Spinal cord (tissue), 10 donors: Measurements from ENCODE around the gene DMWD. TPM values are rescaled to one million over a fixed set of nuclear protein-coding genes. Genes with fewer than 3 reads are reported as not detected.

Experiments used
- DNase-seq, 6 donors: peaks; one replicate each; pipeline versions ENCODE4 v3.0.0 to v3.0.0-alpha.2; 2013 to 2015; ENCODE audit warnings: low spot score in 6 of 6, low read depth in 4 of 6
- H3K27ac ChIP-seq: one replicate; pipeline ENCODE4 v1.5.1; 2013; ENCODE audit warnings: low read depth, low read length, control low read depth
- H3K27me3 ChIP-seq: one replicate; pipeline ENCODE4 v1.6.1; 2013; ENCODE audit warnings: low read length; ENCODE audit not compliant: control insufficient read depth, insufficient read depth
- H3K36me3 ChIP-seq: one replicate; pipeline ENCODE4 v1.6.1; 2013; ENCODE audit warnings: low read length; ENCODE audit not compliant: control insufficient read depth, insufficient read depth
- H3K4me1 ChIP-seq: one replicate; pipeline ENCODE4 v1.6.1; 2013; ENCODE audit warnings: low read length; ENCODE audit not compliant: control insufficient read depth, insufficient read depth
- H3K4me3 ChIP-seq: one replicate; pipeline ENCODE4 v1.5.1; 2013; ENCODE audit warnings: low read depth, low read length, control low read depth
- H3K9me3 ChIP-seq: one replicate; pipeline ENCODE4 v1.6.1; 2013; ENCODE audit warnings: low read length; ENCODE audit not compliant: control insufficient read depth, insufficient read depth
- WGBS: methylation state at CpG from one replicate; pipeline ENCODE4 v1.1.5; 2013; ENCODE audit warnings: missing lambda C conversion rate; ENCODE audit not compliant: insufficient coverage; 5-methylcytosine and 5-hydroxymethylcytosine counted together
- polyA plus RNA-seq, 2 donors: library from polyadenylated mRNA; unstranded; fragments of 120-200 nt; gene quantifications; one replicate each; pipeline ENCODE4 v1.2.1, GENCODE V29; 2013; ENCODE audit not compliant: insufficient read length in 2 of 2
- total RNA-seq, 2 donors: library from RNA; depleted of rRNA in 1 of 2; stranded (reverse); fragments of 120-200 nt in 1 of 2; fragments of >200 nt in 1 of 2; gene quantifications; one replicate each; pipeline versions ENCODE4 v1.2.3 to v1.2.4, GENCODE V29; 2013 to 2014
- donor health status: healthy.

The DMWD gene
- total and polyA plus RNA-seq, 4 donors, result 27.0 to 101 (median 62.8) TPM

DNA sequence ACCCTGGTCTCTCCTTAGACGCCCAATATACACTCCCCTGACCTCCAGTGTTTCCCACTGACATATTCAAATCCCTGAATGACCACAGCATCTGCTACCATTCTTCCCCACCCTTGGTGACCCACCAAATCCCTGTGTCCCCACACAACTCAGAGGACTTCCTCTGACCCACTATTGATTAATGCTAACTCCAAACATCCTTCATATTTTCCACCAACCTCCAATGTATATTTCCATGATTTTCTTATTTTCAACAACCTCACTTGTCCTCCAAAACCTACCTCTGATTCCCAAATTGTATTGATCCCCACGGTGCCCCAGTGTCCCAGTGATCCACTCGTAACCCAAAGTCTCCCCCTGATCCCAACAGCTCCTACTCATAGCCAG is 526 bp upstream of the DMWD start:
- H3K4me1 ChIP-seq, result peaks cover 24% of the 10 kb centered on the region
- H3K36me3 ChIP-seq, result peaks cover 31% of the 10 kb centered on the region
- DNase-seq, result no peak
- no peaks in the 10 kb centered on the region for H3K9me3 ChIP-seq
- peak overlapping the region; percentile 22 for H3K4me3 ChIP-seq
- WGBS, result 50% methylated on average over 3 of the region's 3 CpGs
- H3K27me3 ChIP-seq, result no peaks in the 10 kb centered on the region
- H3K27ac ChIP-seq, result peak overlapping the region; percentile 69

DNA sequence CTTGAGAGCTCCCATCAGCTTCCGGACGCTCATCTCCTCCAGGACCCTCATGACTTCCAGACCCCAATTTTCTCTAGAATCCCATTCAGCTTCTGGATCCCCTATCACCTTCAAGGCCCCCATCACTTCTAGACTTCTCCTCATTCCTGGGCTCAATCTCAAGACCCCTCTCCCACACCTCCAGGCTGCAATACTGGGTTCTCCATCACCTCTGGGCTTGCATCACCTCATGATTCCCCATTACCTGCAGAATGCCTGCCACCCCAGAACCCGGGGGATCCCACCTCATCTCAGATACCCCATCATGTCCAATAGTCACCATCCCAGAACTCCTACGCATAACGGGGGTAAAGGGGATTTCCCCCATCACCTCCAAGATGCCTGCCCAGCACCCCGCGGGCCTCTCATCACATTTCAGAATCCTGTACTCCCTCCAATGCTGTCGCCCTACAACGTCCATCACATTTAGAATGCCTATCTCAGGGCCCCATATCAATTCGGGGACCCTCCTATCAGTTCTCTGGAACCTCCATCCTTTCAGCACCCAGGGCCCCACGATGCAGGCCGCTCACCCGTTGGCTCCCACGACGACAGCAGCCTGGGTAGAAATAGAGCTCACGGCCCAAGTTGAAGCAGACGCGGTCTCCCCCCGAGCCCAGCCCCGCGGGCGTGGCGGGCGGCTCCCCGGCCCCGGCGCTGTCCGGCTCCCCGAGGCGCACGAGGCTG is 738 bp downstream of the DMWD start:
- H3K27ac ChIP-seq, result peak overlapping the region; percentile 25

DNA sequence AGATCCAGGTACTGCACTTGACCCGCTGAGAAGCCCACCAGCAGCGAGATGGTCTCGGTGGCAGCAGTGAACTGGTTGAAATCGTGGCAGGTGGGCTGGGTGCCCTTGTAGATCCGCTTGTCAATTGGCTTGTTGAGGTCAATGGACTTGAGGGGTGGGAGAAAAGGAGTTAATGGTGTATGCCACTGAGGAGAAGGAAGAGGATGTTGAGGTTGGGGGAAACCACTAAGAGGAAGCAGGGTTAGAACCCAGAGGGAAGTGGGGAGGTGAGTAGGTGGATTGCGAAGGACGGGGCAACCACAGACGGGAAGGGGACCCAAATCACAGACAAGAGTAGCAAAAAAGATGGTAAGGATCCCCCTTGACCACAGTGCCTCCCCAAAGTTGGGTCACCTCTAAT is 1.7 kb downstream of the DMWD start:
- no peak overlapping the region for H3K4me3 ChIP-seq
- WGBS, result 95% methylated on average over 7 of the region's 8 CpGs

More for the DNA sequence above, 738 bp downstream of the DMWD start:
- no peaks in the 10 kb centered on the region for H3K9me3 ChIP-seq
- peak overlapping the region; percentile 69 for H3K4me3 ChIP-seq
- 7% methylated on average over 31 of the region's 31 CpGs for WGBS
- peaks cover 43% of the 10 kb centered on the region for H3K36me3 ChIP-seq
- no peak for DNase-seq
- no peaks in the 10 kb centered on the region for H3K27me3 ChIP-seq
- H3K4me1 ChIP-seq, result peaks cover 24% of the 10 kb centered on the region

DNA sequence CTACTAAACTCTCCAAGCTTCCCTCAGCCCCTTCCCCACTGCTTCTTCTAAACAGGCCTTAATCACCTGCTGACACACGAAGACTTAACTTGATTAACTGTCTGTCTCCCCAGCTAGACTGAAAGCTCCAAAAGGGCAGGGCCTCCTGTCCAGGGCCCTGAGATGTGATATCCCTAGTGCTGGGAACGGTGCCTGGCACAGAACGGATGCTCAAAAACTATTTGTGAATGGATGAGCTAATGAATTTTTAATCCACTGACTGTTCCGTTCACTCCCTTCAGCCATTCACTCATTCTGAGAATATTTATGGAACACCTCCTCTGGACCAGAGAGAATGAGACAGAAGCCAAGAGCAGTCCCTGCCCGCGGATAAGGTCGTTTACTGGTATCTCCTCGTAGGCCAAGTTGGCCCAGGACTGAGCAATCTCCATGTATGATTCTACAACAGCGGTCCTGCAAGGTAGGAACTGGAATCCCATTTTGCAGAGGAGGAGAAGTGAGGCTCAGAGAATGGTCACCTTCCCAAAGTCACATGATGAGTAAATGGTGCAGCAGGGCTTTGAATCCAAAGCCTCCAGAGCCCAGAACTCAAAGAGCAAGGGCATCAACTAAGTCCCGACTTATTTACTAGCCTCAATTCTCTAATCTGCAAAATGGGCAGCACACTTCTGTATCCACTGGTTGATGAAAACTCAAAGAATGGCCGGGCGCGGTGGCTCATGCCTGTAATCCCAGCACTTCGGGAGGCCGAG is 3.4 kb downstream of the DMWD start:
- no peak for DNase-seq
- Histone ChIP-seq H3K36me3 (peaks cover 67% of the 10 kb centered on the region), H3K9me3 (no peaks in the 10 kb centered on the region), H3K27ac (no peak overlapping the region), H3K4me3 (no peak overlapping the region), H3K27me3 (no peaks in the 10 kb centered on the region), H3K4me1 (peaks cover 28% of the 10 kb centered on the region)
- 90% methylated on average over 10 of the region's 15 CpGs for WGBS

More for the DNA sequence above, 1.7 kb downstream of the DMWD start:
- H3K27ac ChIP-seq, result no peak overlapping the region
- H3K4me1 ChIP-seq, result peaks cover 24% of the 10 kb centered on the region
- no peaks in the 10 kb centered on the region for H3K9me3 ChIP-seq
- DNase-seq, result no peak
- peaks cover 52% of the 10 kb centered on the region for H3K36me3 ChIP-seq
- no peaks in the 10 kb centered on the region for H3K27me3 ChIP-seq

DNA sequence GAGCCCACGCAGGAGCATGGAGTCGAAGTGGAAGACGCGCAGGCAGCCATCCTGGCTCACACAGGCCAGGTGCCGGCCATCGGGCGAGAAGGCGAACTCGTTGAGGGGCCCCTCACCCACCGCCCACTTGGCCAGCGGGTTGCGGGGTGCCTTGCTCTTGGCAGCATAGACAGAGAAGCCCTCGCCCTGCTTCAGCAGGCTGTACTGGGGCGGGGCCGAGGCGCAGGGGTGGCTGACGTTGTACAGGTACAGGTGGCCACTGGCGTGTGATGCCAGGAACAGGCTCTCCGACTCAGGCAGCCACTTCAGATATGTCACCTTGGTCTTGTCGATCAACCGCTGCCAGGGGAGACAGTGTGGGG is 6.1 kb downstream of the DMWD start:
- H3K4me3 ChIP-seq, result no peak overlapping the region
- no peaks in the 10 kb centered on the region for H3K27me3 ChIP-seq
- no peak overlapping the region for H3K27ac ChIP-seq
- no peaks in the 10 kb centered on the region for H3K9me3 ChIP-seq
- H3K36me3 ChIP-seq, result peaks cover 91% of the 10 kb centered on the region
- peaks cover 34% of the 10 kb centered on the region for H3K4me1 ChIP-seq
- WGBS, result 94% methylated on average over 21 of the region's 21 CpGs
- no peak for DNase-seq

DNA sequence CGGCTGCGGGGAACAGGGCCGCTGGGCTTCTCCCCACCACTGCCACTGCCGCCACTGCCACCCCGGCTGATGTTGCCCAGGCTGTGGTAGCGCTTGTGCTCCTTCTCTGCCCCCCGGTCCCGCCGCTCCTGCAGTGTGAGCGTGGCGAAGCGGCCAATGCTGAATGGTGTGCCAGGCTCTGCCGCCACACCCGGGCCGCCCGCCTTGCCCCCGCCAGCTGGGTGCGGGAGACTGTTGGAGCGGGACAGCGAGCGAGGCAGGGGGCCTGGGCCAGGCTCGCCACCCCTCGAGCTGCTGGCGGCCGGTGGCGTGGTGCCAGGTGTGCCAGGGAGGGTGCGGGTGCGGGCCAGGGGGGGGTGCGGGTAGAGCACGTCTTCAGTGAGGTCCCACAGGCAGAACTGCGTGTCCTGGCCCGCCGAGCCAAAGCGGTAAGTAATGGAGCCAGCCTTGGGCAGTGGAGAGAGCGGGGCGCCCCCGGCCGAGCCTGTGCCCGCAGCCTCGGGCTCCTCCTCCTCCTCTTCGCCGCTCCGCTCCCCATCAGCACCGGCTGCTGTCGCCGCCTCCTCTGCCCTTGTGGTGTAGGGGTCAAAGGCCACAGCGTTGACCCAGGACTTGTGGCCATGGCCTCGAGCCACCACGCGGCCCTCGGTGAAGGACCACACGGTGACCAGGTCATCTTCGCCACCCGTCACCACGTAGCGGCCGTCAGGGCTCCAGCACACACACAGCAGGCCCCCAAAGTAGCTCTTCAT is 6.7 kb downstream of the DMWD start:
- Histone ChIP-seq H3K4me1 (peaks cover 36% of the 10 kb centered on the region), H3K27ac (no peak overlapping the region), H3K4me3 (no peak overlapping the region), H3K27me3 (no peaks in the 10 kb centered on the region), H3K9me3 (no peaks in the 10 kb centered on the region), H3K36me3 (peaks cover 96% of the 10 kb centered on the region)
- DNase-seq, result peak in 1 of 6 donors; percentile 0
- WGBS, result 94% methylated on average over 46 of the region's 57 CpGs

DNA sequence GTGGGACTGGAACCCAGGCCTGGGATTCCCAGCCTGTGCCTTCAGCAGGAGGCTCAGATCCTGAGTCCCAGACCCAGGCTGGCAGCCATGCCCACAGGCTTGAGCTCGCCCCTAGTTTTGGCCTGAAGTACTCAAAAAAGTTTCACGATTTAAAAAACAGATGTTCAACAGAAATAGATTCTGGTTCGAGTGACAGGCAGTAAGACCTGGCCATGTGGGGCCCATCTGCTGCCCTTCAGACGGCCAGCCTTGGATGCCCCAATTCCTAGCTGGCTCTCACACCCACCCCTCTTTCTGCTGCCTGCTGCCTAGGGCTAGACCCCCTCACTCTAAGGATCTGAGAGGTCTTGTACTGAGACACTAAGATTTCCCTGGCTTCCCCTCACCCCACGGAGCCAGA is 7.5 kb downstream of the DMWD start:
- no peak for DNase-seq
- peaks cover 41% of the 10 kb centered on the region for H3K4me1 ChIP-seq
- H3K4me3 ChIP-seq, result no peak overlapping the region
- no peak overlapping the region for H3K27ac ChIP-seq
- no peaks in the 10 kb centered on the region for H3K27me3 ChIP-seq
- H3K36me3 ChIP-seq, result peaks cover 94% of the 10 kb centered on the region
- WGBS, result 83% methylated on average over 5 of the region's 5 CpGs
- no peaks in the 10 kb centered on the region for H3K9me3 ChIP-seq

DNA sequence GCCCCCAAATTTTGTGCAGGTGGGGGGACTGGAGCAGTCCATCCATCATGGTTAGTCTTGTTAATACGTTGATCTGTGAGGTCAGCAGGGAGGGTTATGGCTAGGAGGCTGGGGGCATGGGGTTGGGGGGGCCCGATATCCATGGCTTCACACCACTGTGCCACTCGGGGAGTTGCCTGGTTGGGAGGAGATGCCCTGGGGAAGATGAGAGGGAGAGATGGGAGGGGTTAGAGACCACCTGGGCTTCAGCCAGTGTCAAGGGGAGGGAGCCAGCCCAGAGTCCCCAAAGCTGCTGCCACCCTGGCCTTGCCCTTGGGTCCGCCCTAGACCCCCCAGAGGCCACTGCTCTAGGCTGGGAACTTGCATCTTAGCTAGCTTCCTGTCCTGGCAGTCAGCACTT is 8.5 kb downstream of the DMWD start:
- Histone ChIP-seq H3K4me1 (peaks cover 51% of the 10 kb centered on the region), H3K36me3 (peaks cover 91% of the 10 kb centered on the region), H3K9me3 (no peaks in the 10 kb centered on the region), H3K4me3 (no peak overlapping the region), H3K27me3 (no peaks in the 10 kb centered on the region), H3K27ac (no peak overlapping the region)
- 80% methylated on average over 3 of the region's 4 CpGs for WGBS
- no peak for DNase-seq

DNA sequence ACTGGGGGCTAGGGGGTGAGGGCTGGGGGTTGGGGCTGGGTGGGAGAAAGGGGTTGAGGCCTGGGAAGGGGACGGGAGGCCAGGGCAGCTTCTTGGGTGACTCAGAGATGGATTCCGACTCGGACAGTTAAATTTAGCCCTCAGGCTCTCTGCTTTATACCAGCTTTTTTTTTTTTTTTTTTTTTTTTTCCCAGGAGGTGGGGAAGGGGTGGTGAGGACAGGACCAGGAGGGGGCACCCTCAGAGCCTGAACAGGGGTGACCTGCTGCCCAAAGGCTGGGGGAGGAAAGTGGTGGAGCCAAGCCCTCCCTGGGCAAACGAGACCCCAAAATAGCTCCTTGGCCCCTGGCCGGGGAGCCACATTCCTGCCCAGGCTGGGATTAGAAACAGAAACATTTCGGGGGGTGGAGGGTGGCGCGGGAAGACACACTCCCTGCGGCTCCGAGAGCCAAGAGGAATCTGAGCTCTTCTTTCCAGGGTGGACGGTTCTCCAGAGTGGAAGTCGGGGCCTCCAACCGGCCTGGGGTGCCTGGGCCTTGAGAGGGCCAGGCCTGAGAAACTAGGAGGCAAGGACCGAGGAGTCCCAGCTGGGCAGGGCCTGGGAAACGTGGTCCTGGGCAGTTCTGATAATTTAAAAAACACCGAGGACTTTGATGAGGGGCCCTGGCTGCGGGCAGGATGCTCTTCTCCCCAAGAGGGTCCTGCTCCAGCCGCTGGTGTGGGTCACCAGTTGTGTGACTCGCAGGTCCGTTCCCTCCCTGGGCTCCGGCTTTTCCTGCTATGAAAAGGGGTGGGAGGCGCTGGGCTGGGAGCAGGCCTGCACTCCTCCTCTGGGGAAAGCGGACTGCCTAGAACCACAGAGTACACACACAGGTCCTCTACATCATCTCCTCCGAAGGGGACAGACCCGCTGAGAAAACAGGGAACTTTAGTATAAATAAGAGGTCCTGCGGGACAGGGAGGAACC is 9.5 kb downstream of the DMWD start:
- DNase-seq, result no peak
- H3K4me3 ChIP-seq, result no peak overlapping the region
- peak overlapping the region; percentile 45 for H3K27ac ChIP-seq
- no peaks in the 10 kb centered on the region for H3K9me3 ChIP-seq
- H3K27me3 ChIP-seq, result no peaks in the 10 kb centered on the region
- H3K4me1 ChIP-seq, result peaks cover 54% of the 10 kb centered on the region
- H3K36me3 ChIP-seq, result peaks cover 91% of the 10 kb centered on the region
- WGBS, result 62% methylated on average over 14 of the region's 26 CpGs
